Fibroblast of skin of back (primary cell): Measurements from ENCODE around the gene URB2.
"Not testable (repeated sequence)": the region's sequence is repeated elsewhere in the genome, so short reads cannot be mapped to it uniquely, and the experiment has no call there.

Experiments
- DNase-seq: peaks from one replicate; pipeline ENCODE4 v3.0.0-alpha.2; 2013

The URB2 gene

GRCh38 chr1:229693129-229693900, 67.3 kb downstream of the URB2 start:
- DNase-seq = no peak

- DNase-seq = peak; percentile 86
These were observed 68.1 kb downstream of the URB2 start for GRCh38 chr1:229694053-229694693.

DNA sequence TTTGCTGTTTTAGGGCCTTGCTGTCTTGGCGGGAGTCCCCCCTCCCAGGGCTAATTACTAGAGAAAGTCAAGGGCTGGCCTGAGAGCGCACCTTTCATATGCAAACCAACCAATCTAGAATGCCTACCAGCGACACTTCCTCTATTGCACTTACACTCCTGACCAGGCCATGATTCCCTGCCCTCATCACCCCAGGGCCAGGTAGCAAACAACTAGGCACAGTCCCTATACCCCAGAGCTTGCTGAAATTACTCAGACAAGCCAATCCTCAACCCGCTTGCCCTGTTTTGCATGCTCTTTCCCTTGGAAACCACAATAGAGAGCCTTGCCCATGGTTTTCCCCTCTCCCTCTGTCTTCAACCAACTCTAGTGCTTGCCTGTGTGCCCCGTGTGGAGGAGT, 70.3 kb downstream of the URB2 start:
- no peak for DNase-seq

- DNase-seq = peak; percentile 49
These were observed 73.7 kb downstream of the URB2 start for GRCh38 chr1:229699613-229700267.

DNA sequence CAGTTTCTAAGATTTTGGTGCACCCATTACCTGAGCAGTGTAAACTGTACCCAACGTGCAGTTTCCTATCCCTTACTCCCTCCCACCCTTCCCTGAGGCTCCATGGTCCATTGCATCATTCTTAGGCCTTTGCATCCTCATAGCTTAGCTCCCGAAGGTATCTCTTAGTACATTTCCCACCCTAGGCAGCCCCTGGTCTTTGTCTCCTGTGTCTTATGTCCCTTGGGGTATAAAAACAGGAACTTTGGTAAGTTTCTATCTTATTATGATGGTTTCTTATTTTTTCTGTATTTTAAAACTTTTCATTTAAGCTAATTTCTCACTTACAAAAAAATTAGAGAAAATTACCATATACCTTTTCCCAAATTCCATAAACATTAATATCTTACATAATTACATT, 78.1 kb downstream of the URB2 start:
- no peak for DNase-seq

GRCh38 chr1:229705152-229705551, 79.1 kb downstream of the URB2 start:
- not testable (repeated sequence) for DNase-seq

GRCh38 chr1:229707127-229707526, 81.1 kb downstream of the URB2 start:
- not testable (repeated sequence) for DNase-seq

GRCh38 chr1:229709500-229710013, 83.5 kb downstream of the URB2 start:
- no peak for DNase-seq
